WTC11 (cell line): ENCODE data around the gene PFN2. TPM values are rescaled to one million over a fixed set of nuclear protein-coding genes. Genes with fewer than 3 reads are reported as not detected.

Experiments used
- ATF1 ChIP-seq: sonication (generic); formaldehyde crosslinking; IDR thresholded peaks from 2 replicates; pipeline ENCODE4 v1.8.1; 2023; ENCODE audit warnings: mild to moderate bottlenecking, moderate library complexity, missing genetic modification reagents
- ATF3 ChIP-seq: sonication (generic); formaldehyde crosslinking; conservative IDR thresholded peaks from 2 replicates; pipeline ENCODE4 v1.8.1; 2022; ENCODE audit warnings: mild to moderate bottlenecking, missing genetic modification reagents
- ATF6 ChIP-seq: sonication (generic); formaldehyde crosslinking; IDR thresholded peaks from 2 replicates; pipeline ENCODE4 v1.8.1; 2023; ENCODE audit warnings: mild to moderate bottlenecking, missing genetic modification reagents
- CREB1 ChIP-seq: sonication (generic); formaldehyde crosslinking; IDR thresholded peaks from 2 replicates; pipeline ENCODE4 v1.8.0; 2023; ENCODE audit warnings: mild to moderate bottlenecking, missing genetic modification reagents
- E2F4 ChIP-seq: sonication (generic); formaldehyde crosslinking; IDR thresholded peaks from 2 replicates; pipeline ENCODE4 v1.8.1; 2022; ENCODE audit warnings: low read depth, mild to moderate bottlenecking, moderate library complexity, missing genetic modification reagents, borderline replicate concordance
- EMX1 ChIP-seq: fragments of 250-450 bp; sonication (Bioruptor Pico); IDR thresholded peaks from 2 replicates; pipeline ENCODE4 v1.8.0; 2021; ENCODE audit warnings: mild to moderate bottlenecking
- ETV6 ChIP-seq: sonication (generic); formaldehyde crosslinking; IDR thresholded peaks from 2 replicates; pipeline ENCODE4 v1.8.1; 2022; ENCODE audit warnings: mild to moderate bottlenecking, missing genetic modification reagents
- FOXP1 ChIP-seq: sonication (generic); formaldehyde crosslinking; IDR thresholded peaks from 2 replicates; pipeline ENCODE4 v1.8.0; 2022; ENCODE audit warnings: missing genetic modification reagents, mild to moderate bottlenecking, moderate library complexity, borderline replicate concordance
- GTF2I ChIP-seq: fragments of 250-450 bp; sonication (Bioruptor Pico); conservative IDR thresholded peaks from 2 replicates; pipeline ENCODE4 v1.4.0; 2021; ENCODE audit warnings: mild to moderate bottlenecking
- JAZF1 ChIP-seq: fragments of 250-450 bp; sonication (Bioruptor Pico); IDR thresholded peaks from 2 replicates; pipeline ENCODE4 v1.9.0; 2021; ENCODE audit warnings: moderate library complexity, mild to moderate bottlenecking, inconsistent platforms
- JUN ChIP-seq: sonication (generic); formaldehyde crosslinking; IDR thresholded peaks from 2 replicates; pipeline ENCODE4 v1.8.0; 2023; ENCODE audit warnings: mild to moderate bottlenecking, missing genetic modification reagents
- KAT7 ChIP-seq: sonication (generic); formaldehyde crosslinking; IDR thresholded peaks from 2 replicates; pipeline ENCODE4 v1.8.1; 2023; ENCODE audit warnings: missing genetic modification reagents, mild to moderate bottlenecking, borderline replicate concordance
- MAX ChIP-seq: sonication (generic); formaldehyde crosslinking; IDR thresholded peaks from 2 replicates; pipeline ENCODE4 v1.8.0; 2022; ENCODE audit warnings: mild to moderate bottlenecking, missing genetic modification reagents
- PREB ChIP-seq: sonication (generic); formaldehyde crosslinking; IDR thresholded peaks from 2 replicates; pipeline ENCODE4 v1.8.1; 2022; ENCODE audit warnings: mild to moderate bottlenecking, missing genetic modification reagents, moderate library complexity, borderline replicate concordance
- RELA ChIP-seq: sonication (generic); formaldehyde crosslinking; IDR thresholded peaks from 2 replicates; pipeline ENCODE4 v1.8.1; 2022; ENCODE audit warnings: missing genetic modification reagents, mild to moderate bottlenecking, borderline replicate concordance
- SMAD4 ChIP-seq: sonication (generic); formaldehyde crosslinking; IDR thresholded peaks from 2 replicates; pipeline ENCODE4 v1.8.0; 2022; ENCODE audit warnings: mild to moderate bottlenecking, missing genetic modification reagents
- SP1 ChIP-seq: sonication (generic); formaldehyde crosslinking; conservative IDR thresholded peaks from 2 replicates; pipeline ENCODE4 v1.8.1; 2022; ENCODE audit warnings: missing genetic modification reagents
- TP53 ChIP-seq: sonication (generic); formaldehyde crosslinking; IDR thresholded peaks from 2 replicates; pipeline ENCODE4 v1.8.1; 2023; ENCODE audit warnings: mild to moderate bottlenecking, missing genetic modification reagents
- ZNF232 ChIP-seq: sonication (generic); formaldehyde crosslinking; IDR thresholded peaks from 2 replicates; pipeline ENCODE4 v1.8.0; 2022; ENCODE audit warnings: mild to moderate bottlenecking, missing genetic modification reagents
- ZNF532 ChIP-seq: fragments of 250-450 bp; sonication (Bioruptor Pico); IDR thresholded peaks from 2 replicates; pipeline ENCODE4 v1.9.0; 2021; ENCODE audit warnings: mild to moderate bottlenecking, borderline replicate concordance
- ZNF671 ChIP-seq: fragments of 250-450 bp; sonication (Bioruptor Pico); IDR thresholded peaks from 2 replicates; pipeline ENCODE4 v1.8.0; 2021; ENCODE audit warnings: mild to moderate bottlenecking
- total RNA-seq: library from RNA; stranded (reverse); gene quantifications from 3 replicates; pipeline ENCODE4 v1.2.3, GENCODE V29; 2021
- TF ChIP-seq, protein P1 (sequence below): fragments of 250-450 bp; sonication (Bioruptor Pico); IDR thresholded peaks from 2 replicates; pipeline ENCODE4 v1.8.0; 2021; ENCODE audit warnings: mild to moderate bottlenecking
- TF ChIP-seq, protein P2 (sequence below): fragments of 250-450 bp; sonication (Bioruptor Pico); conservative IDR thresholded peaks from 2 replicates; pipeline ENCODE4 v1.9.0; 2021; ENCODE audit warnings: mild to moderate bottlenecking
- TF ChIP-seq, protein P3 (sequence below): sonication (generic); formaldehyde crosslinking; IDR thresholded peaks from 2 replicates; pipeline ENCODE4 v1.8.1; 2023; ENCODE audit warnings: mild to moderate bottlenecking, missing genetic modification reagents

The PFN2 gene
- total RNA-seq, 1 experiment from 2014 or later, result 158 TPM

- TF ChIP-seq PREB (CRISPR knock-in tag) (no peak), ATF3 (CRISPR knock-in tag) (no peak), ATF6 (CRISPR knock-in tag) (no peak), ZNF532 (CRISPR knock-in tag) (no peak), JAZF1 (no peak), EMX1 (peak; percentile 55; the same call in 1 of the 2 replicates), ZNF671 (CRISPR knock-in tag) (no peak), CREB1 (CRISPR knock-in tag) (0 out of 2 replicates have a peak, but pooled peaks have one; percentile 33), SP1 (peak; percentile 72; the same call in 1 of the 2 replicates), FOXP1 (CRISPR knock-in tag) (peak; percentile 75; the same call in 1 of the 2 replicates), KAT7 (CRISPR knock-in tag) (peak; percentile 98; the same call in 1 of the 2 replicates), TP53 (CRISPR knock-in tag) (peak; percentile 35; the same call in 1 of the 2 replicates), MAX (peak; percentile 73; the same call in 1 of the 2 replicates), ZNF232 (CRISPR knock-in tag) (peak; percentile 81; the same call in 1 of the 2 replicates), E2F4 (CRISPR knock-in tag) (peak; percentile 79; the same call in 1 of the 2 replicates), JUN (CRISPR knock-in tag) (peak; percentile 63; the same call in 1 of the 2 replicates), GTF2I (CRISPR knock-in tag) (no peak), ATF1 (peak; percentile 64; the same call in 1 of the 2 replicates), RELA (CRISPR knock-in tag) (no peak; the same call in 1 of the 2 replicates), ETV6 (CRISPR knock-in tag) (0 out of 2 replicates have a peak, but pooled peaks have one; percentile 37), SMAD4 (no peak)
- TF ChIP-seq, protein P1, sequence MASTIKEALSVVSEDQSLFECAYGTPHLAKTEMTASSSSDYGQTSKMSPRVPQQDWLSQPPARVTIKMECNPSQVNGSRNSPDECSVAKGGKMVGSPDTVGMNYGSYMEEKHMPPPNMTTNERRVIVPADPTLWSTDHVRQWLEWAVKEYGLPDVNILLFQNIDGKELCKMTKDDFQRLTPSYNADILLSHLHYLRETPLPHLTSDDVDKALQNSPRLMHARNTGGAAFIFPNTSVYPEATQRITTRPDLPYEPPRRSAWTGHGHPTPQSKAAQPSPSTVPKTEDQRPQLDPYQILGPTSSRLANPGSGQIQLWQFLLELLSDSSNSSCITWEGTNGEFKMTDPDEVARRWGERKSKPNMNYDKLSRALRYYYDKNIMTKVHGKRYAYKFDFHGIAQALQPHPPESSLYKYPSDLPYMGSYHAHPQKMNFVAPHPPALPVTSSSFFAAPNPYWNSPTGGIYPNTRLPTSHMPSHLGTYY (CRISPR knock-in tag), result peak; percentile 63; the same call in 1 of the 2 replicates
- TF ChIP-seq, protein P2, sequence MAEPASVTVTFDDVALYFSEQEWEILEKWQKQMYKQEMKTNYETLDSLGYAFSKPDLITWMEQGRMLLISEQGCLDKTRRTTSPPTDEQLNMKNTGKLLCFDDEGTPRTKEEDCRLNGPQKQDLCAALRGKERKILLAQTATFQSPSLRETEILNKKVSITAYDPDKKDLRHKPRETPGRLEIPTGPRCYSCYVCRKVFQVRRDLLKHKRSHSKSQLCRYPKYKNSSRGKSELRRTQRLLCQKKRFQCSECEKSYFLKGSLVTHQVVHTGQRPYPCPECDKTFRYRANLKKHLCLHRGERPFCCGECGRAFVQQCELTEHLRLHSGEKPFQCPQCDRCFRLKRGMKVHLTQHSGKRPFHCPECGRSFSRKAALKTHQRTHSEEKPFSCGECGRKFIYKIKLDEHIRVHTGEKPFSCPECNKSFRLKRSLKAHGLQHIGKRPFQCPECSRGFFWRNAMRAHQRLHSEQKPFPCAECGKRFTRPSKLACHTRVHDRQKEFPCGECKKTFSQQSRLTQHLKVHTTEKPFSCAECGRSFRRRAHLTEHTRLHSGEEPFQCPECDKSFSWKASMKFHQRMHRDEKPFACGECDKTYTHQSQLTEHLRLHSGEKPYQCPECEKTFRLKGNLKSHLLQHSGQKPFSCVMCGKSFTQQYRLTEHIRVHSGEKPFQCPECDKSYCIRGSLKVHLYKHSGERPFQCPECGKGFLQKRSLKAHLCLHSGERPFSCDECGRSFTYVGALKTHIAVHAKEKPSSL (CRISPR knock-in tag), result no peak
- TF ChIP-seq, protein P3, sequence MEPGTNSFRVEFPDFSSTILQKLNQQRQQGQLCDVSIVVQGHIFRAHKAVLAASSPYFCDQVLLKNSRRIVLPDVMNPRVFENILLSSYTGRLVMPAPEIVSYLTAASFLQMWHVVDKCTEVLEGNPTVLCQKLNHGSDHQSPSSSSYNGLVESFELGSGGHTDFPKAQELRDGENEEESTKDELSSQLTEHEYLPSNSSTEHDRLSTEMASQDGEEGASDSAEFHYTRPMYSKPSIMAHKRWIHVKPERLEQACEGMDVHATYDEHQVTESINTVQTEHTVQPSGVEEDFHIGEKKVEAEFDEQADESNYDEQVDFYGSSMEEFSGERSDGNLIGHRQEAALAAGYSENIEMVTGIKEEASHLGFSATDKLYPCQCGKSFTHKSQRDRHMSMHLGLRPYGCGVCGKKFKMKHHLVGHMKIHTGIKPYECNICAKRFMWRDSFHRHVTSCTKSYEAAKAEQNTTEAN (CRISPR knock-in tag), result peak; percentile 91
These were observed at the start of gene PFN2 (continued) for GRCh38 chr3:149970716-149971402.
